Right renal pelvis (tissue), 4 donors: Measurements from ENCODE around the gene PTPRG. TPM values are rescaled to one million over a fixed set of nuclear protein-coding genes. Genes with fewer than 3 reads are reported as not detected.

ENCODE experiments used
- DNase-seq, 4 donors: peaks; one replicate each; pipeline ENCODE4 v3.0.0-alpha.2; 2013; ENCODE audit warnings: low read depth in 4 of 4, low spot score in 3 of 4, missing footprints in 1 of 4
- polyA plus RNA-seq, 4 donors: library from polyadenylated mRNA; unstranded; fragments of 120-200 nt; gene quantifications; one replicate each; pipeline ENCODE4 v1.2.1, GENCODE V29; 2013; ENCODE audit not compliant: insufficient read length in 4 of 4

Gene PTPRG
- polyA plus RNA-seq, 4 donors: 76.3 to 93.4 (median 85.3) TPM

DNA sequence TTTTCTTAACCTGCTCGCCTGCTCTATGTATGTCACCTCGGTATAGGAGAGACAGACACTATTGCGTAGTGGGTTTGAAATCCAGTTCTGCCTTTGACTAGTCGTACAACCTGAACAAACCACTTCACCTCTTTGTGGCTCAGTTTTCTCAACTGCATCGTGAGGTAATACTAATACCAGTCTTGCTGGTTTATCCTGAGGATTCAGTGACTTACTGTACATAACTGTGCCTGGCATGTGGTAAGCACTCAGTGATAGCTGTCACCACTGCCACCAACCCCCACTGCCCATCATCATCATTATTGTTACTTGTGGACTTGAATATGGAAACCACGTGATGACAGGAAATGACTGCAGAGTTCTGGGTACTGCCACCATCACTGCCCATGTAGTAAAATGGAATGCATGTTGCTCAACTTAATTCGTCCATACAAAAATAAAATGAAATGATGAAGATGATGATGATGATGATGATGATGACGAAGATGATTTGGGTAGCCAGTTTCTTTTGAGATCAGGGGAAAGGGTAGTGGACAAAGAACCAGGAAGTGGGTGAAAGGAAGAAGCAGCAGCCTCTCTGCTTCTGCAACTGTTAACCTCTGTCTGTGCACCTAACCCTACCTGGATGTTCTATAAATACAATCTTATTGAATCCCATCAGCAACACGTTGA lies 583.9 kb downstream of the PTPRG start:
- no peak for DNase-seq

DNA sequence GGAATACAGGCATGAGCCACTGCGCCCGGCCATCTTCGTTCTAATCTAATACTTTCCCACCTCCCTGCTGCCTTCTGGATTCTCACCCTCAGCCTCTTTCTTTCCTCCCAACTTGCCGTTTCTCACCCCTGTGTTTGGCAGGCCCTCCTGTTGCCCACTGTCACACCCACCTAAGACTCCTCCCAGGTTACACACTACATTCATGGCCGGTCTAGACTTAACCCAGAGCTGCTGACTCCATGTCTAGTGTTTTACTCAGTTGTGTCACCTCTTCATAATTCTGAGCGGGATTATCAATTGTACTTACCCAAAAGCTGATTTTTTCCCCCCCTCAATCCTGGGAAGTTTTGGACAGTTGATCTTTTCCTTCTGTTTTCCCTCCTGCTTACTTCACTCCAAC lies 588.2 kb downstream of the PTPRG start:
- no peak for DNase-seq

DNA sequence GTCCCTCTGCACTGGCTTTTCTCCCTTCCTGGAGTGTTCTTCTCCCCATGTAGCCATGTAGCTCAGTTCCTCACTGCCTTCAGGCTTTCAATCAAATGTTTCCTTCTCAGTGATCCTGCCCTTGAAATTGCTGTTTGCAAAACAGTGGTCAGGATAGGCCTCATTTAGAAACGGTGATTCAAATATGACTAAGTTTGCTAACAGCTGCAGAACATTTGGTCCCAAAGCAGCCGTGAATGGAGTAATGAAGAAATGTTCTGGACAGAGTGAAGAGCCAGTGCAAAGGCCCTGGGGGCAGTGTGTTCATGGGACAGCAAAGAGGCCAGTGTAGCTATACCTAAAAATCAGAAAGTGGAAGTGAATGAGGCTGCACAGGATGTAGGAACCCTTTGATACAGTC lies 588.6 kb downstream of the PTPRG start:
- no peak for DNase-seq

DNA sequence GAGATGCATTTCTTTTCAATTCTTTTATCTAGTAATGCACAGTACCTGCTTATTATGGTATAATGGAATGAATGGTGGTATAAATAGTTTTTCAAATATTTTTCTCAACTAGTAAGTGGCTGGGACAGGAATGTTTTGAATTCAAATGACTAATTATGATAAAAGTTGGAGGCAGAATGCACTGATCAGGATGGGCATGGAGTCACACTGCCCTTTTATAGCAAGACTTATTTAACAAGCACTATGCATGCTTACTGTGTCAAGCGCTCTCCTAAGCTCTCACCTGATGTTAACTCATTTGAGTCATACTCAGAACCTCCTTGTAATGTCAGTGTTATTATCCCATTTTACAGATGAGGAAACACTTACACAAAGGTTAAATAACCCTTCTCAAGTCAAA lies 590.2 kb downstream of the PTPRG start:
- no peak for DNase-seq

DNA sequence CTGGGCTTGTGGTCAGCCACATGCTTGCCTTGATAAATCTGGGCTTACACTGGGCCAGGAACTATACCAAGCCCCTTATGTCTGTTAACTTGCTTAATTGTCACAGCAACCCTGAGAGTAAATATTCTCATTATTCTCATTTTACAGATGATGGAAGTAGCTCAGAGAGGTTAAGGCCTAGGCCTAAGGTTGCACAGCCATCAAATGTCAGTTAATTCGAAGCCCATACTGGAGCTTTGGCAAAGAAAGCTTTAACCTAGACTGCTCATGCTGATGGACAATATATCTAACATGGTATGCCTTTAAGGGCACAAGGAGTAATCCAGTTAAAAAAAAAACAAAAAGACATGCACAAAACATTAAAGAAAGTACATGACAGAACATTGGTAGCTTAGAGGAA lies 591.9 kb downstream of the PTPRG start:
- DNase-seq: no peak

DNA sequence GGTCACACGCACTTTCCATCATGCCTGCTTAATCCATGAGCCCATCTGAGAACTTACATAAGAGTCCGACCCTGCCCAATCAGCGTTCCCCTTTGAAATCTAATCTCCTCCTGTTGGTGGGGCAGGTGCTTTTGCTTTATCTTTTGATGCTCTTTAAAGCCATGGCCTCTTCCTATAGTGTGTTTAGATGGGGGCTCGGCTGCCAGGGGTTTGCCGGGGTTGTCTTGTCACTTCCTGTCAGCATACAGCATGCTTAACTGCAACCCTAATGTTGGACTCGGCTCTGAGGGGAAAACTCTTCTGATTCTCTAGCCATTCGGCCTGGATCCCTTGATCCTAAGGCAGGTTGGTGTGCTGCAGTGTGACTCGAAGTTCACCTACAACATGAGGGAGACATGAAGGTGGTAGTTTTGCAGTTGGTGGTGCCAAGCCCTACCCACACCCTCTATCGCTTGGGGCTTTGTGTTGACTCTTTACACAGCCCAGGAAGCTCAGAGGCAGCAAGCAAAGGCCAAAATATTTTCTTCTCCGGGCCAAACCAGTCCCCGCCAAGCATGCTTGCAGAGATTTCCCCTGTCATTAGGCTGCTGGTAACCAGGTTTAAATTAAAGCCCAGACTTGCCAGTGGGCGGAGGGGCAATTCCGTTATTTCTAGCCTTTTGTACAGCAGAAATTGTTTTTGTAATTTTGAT lies 593.2 kb downstream of the PTPRG start:
- DNase-seq: no peak

DNA sequence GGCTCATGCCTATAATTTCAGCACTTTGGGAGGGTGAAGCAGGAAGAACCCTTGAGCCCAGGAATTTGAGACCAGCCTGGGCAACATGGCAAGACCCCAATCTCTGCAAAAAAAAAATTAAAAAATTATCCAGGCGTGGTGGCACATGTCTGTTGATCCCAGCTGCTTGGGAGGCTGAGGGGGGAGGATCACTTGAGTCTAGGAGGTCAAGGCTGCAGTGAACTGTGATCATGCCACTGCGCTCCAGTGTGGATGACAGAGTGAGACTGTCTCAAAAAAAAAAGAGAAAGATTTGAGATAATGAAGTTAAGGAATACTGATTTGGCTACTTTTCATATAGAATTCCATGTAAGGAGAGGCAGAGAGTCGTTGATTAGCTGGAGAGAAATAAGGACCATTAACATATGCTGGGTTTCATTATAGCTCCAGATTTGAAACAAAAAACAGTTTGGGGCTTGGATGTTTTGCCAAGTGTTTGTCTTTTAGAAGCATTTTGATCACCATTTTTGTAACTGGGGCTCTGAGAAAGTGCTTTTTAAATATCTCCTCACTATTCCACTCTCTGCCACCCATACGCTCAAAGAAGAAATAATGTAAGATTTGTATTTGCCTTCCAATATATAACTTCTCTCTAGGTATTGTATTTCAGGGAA lies 597.8 kb downstream of the PTPRG start:
- DNase-seq: no peak

DNA sequence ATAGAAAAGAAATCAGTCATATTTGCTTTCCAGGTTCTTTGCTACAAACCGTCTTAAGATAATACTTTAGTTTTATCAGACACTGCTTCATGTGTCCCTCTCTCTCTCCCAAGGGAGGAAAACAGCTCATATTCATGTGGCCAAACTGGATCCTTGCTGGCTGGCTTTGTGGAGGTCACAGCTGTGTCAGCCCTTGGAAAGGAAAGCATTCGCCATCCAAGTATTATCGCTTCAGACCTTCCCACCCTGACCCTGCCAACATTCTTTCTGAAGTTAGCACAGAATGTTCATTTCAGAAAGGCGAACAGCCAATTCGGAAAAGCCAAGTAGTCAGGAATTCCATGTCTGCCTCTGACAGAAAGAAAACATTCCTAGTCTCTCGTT lies 598.3 kb downstream of the PTPRG start:
- no peak for DNase-seq

DNA sequence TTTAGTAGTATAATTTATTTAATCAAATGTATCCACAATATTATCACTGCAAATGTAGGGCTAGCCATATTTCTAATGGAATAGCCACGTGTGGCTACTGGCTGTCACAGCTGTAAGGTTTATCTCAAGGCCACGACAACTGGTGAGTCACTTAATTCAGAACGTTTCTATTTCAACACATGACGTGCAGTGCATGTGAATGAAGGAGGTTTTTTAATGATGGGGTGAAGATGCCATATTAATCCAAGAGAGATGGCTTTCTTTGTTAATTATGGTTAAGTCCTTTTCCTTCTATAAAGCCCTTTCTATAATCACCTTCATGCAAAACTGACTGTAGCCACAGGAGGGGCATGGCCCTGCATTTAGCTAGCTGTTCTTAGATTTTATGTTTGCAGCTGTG lies 600.0 kb downstream of the PTPRG start:
- no peak for DNase-seq

DNA sequence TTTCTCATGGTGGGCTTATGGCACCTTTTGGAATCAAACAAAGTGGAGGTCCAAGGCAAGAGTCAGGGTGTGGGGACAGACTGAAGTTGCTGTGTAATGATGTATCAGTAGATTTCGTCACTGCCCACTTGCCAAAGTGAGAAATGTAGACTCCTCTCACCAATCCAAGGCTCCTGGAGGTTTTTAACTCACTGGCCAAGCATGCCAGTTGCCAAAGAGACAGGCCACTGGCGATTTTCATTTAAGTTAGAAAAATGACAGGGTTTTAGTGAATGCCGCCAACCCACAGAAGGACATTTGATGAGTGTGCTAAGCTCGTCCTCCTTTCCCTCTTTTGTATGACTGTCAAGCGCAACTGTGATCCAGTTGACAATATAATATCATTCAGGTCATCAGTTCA lies 602.8 kb downstream of the PTPRG start:
- DNase-seq: no peak

DNA sequence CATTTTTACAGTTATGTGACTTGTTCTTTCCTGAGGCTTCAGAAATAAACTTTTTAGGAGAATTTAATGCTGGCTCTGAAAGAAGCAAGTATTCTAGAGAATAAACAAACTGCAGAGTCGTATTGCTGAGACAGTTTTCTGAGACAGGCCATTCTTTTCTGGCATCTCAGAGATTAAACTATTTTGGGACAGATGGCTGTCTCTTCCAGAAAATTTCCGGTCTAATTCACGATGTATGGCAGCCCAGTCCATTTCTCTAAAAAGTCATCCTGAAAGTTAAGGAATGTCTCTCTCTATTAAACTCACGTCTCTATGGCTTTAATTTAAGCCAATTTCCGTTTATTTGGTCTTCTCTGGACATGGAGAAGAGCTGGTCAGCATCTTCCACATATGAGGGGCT lies 603.4 kb downstream of the PTPRG start:
- no peak for DNase-seq

DNA sequence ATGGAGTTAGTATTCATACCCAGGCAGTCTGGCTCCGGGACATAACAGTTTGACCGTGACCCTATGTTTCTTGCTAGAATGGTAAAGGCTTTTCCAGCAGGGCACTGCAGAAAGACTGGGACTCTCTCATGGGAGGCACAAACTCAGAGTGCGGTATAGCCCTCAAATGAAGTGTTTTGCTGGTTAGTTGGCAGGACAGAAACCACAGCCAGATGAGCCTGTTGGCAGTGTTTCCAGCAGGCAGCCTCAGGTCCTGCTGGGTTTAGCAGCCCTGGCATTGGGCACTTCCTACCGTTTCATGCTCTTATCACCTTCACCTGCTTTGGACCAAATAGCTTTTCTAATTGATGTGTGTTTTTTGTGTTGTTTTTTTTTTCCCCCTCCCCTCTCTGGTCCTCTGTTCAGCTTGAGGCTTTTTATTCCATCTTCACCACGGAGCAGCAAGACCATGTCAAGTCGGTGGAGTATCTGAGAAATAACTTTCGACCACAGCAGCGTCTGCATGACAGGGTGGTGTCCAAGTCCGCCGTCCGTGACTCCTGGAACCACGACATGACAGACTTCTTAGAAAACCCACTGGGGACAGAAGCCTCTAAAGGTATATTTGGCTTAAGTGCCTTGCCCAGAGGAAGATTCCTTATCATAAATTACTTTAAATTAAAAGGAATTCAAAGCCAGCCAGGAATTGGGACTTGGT lies 606.3 kb downstream of the PTPRG start:
- DNase-seq: no peak

DNA sequence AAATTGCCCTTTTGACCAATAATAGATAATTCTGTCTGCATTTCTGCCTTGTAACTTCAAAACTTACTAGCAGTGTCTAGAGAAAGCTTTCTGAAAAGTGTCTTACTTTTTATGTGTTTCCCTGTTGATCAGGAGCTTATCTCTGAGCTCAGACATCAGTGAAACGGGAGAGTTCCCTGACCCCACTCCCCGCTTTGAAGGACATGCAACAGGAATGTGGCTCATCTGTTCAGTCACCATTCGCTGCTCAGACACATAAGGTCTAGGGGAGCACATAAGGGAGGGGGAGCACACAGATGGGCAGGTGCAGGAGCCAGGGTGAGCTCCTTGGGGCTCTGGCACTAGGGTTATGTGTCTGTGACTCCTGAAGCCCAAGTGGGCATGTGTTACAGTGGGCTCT lies 607.0 kb downstream of the PTPRG start:
- no peak for DNase-seq

DNA sequence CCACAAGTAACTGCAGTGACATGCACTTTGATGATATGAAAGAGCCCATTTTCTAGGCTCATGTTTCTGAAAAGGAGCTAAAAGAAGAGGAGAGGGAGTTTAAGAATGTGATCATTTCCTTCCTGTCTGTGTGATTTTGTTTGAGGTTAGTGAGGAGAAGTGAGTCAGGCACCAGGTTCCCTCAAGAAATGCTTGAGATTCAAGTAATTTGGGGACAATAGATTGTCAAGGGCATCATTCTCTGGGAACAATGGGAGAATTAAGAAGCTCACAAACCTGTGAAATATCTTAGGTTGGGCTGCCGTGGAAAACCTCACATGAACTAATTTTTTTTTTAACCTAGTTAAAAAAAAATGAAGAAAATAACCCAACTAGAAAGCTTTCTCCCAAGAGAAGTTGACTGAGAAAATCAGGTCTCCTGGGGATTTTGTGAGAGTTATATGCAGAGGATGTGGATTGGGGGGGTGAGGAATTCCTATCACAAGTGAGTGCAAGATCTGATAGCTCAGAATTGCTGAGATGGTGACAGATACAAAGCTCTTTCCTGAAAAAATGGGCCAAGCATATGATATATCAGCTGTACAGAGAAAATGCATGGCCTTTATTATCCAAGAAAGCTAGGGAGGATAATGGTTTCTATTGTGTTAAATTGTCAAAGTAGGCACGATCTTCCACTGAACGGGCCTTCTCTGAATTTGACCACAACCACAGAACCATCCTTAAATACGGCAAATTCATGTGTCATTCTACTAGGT lies 608.7 kb downstream of the PTPRG start:
- DNase-seq: no peak

DNA sequence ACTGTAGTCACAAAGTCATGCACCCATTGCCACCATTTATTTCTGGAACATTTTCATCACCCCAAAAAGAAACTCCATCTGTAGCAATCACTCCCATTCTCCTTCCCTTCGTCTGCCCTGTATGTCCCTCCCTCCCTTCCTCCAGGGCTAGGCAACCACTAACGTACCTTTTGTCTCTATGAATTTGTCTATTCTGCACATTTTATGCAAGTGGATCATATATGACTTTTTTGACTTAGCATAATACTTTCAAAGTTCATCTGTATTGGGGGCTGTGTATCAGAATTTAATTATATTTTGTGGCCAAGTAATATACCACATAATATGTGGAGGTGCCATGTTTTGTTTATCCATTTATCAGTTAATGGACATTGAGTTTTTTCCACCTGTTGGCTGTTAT lies 610.4 kb downstream of the PTPRG start:
- no peak for DNase-seq

DNA sequence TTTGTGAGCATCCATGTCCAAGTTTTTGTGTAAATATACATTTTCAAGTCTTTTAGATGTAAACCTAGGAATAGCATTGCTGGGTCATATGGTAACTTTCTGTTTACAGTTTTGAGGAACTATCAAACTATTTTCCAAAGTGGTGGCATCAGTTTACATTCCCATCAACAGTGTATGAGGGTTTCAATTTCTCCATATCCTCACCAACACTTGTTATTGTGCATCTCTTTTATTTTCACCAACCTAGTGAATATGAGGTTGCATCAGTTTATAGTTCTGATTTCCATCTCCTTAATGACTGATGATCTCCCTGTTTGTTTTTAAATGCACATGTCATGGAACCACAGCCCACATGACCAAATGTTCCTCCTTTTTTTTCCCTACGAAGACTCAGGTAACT lies 610.8 kb downstream of the PTPRG start:
- no peak for DNase-seq

DNA sequence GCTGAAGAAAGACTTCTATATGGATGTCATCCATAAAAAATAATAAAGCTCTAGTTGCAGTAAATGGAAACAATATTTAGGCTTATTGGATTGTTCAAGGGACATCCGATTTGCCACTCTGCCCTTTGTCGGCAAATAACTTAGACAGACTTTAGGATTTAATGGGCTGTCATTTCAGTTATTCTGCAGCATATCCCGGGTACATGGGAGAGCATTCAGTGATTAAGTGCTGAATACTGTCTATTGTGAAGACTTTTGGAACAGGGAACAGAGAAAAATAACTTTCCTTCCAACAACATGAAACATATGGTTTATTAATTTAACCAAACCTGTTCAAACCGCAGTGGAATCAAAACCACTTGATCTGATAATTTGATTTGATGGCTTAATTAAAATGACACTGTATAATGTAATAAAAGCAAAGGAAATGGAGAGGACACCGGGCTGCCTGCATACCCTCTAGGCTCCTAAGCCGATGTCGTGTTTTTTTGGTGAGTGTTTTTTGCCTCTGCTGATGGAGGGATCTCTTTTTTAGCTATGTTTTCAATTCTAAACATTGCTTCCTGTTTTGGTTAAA lies 612.7 kb downstream of the PTPRG start:
- DNase-seq: no peak

DNA sequence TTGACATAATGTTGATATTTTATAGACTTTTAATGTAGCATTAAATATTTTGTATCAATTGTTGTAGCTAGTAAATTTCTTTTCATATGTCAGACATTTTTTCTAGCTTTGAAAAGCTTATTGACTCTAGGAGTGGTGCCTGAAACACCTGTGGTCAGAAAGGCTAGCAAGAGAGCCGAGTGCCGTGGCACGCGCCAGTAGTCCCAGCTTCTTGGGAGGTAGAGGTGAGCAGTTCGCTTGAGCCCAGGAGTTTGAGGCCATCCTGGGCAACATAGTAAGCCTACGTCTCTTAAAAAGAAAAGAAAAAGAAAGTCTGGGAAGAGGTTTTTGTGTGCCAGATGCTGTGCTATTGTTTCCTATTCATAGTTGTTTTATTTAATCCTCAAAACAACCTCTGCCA lies 613.8 kb downstream of the PTPRG start:
- DNase-seq: no peak

DNA sequence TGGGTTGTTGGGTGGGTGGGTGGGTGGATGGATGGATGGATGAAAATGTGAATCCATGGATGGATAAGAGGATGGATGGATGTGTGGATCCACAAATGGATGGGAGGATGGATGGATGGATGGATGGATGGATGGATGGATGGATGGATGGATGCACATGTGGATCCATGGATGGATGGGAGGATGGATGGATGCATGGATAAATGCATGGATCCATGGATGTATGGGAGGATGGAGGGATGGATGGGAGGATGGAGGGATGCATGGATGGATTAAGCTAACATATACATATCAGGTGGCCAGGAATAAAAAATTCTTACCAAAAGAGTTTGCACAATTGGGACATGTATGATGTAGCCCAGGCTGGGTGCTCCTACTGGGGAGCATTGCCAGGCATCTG lies 616.7 kb downstream of the PTPRG start:
- no peak for DNase-seq
